HL-60/S4 treated with phorbol 12-myristate 13-acetate at 8.2 ng/mL for 4 days and 3 days (cell line): ENCODE results near the gene NAT14.

Experiments
- in situ Hi-C: fragments of 300-500 bp; cut with MboI; formaldehyde crosslinking; loops from 2 replicates; pipeline ENCODE4 v1.15.0; 2022; ENCODE audit warnings: low sequenced_read_pairs

NAT14 gene

GRCh38 chr19:55452749-55453346, 32.1 kb upstream of the NAT14 start:
- in situ Hi-C loops, result no loop called here

- in situ Hi-C loops, result no loop called here
These were observed 31.3 kb upstream of the NAT14 start for GRCh38 chr19:55453511-55454260.

GRCh38 chr19:55454787-55455243, 30.2 kb upstream of the NAT14 start:
- in situ Hi-C loops, result no loop called here

GRCh38 chr19:55455576-55456235, 29.3 kb upstream of the NAT14 start:
- in situ Hi-C loops, result no loop called here

- in situ Hi-C loops, result no loop called here
These were observed 28.6 kb upstream of the NAT14 start for GRCh38 chr19:55456347-55456746.

- in situ Hi-C loops, result no loop called here
These were observed 27.1 kb upstream of the NAT14 start for GRCh38 chr19:55457683-55458457.

- in situ Hi-C loops, result no loop called here
These were observed 25.4 kb upstream of the NAT14 start for GRCh38 chr19:55459551-55459949.

- in situ Hi-C loops, result no loop called here
These were observed 24.9 kb upstream of the NAT14 start for GRCh38 chr19:55459950-55460657.

- in situ Hi-C loops, result no loop called here
These were observed 24.2 kb upstream of the NAT14 start for GRCh38 chr19:55460670-55461258.

- in situ Hi-C loops, result no loop called here
These were observed 23.6 kb upstream of the NAT14 start, which contains the start of gene ISOC2 for GRCh38 chr19:55461259-55461973. Gene ISOC2, minus strand, starts transcription at chr19:55461642. Its CDS starts 5,156 bp downstream, at chr19:55456486.

GRCh38 chr19:55461974-55462626, 22.9 kb upstream of the NAT14 start:
- in situ Hi-C loops, result no loop called here

GRCh38 chr19:55462722-55463121, 22.3 kb upstream of the NAT14 start:
- in situ Hi-C loops, result no loop called here

- in situ Hi-C loops, result no loop called here
These were observed 21.4 kb upstream of the NAT14 start for GRCh38 chr19:55463583-55464031.

GRCh38 chr19:55464039-55464661, 20.8 kb upstream of the NAT14 start:
- in situ Hi-C loops, result no loop called here

- in situ Hi-C loops, result no loop called here
These were observed 20.3 kb upstream of the NAT14 start, which contains the start of gene C19orf85 for GRCh38 chr19:55464662-55465054. Gene C19orf85, minus strand, starts transcription at chr19:55464751. Its CDS starts 197 bp downstream, at chr19:55464554.

- in situ Hi-C loops, result no loop called here
These were observed 19.3 kb upstream of the NAT14 start for GRCh38 chr19:55465460-55466240.

GRCh38 chr19:55466241-55466614, 18.8 kb upstream of the NAT14 start:
- in situ Hi-C loops, result no loop called here
